Hepatocyte (in vitro differentiated cells): ENCODE measurements around the gene TTPAL. TPM values are rescaled to one million over a fixed set of nuclear protein-coding genes. Genes with fewer than 3 reads are reported as not detected.
"Not testable (repeated sequence)": the region's sequence is repeated elsewhere in the genome, so short reads cannot be mapped to it uniquely, and the experiment has no call there.

ENCODE experiments used
- DNase-seq: peaks from one replicate; pipeline ENCODE4 v3.0.0-alpha.2; 2016; ENCODE audit warnings: low spot score
- H2AFZ ChIP-seq: fragments of 200-600 bp; sonication (generic); 2 replicates; pipeline ENCODE4 v1.6.0; 2016; ENCODE audit warnings: antibody characterized with exemption, mild to moderate bottlenecking
- H3K27ac ChIP-seq: fragments of 200-600 bp; sonication (generic); 2 replicates; pipeline ENCODE4 v1.5.1; 2016; ENCODE audit warnings: mild to moderate bottlenecking
- H3K27me3 ChIP-seq: fragments of 200-600 bp; sonication (generic); 2 replicates; pipeline ENCODE4 v1.6.1; 2016
- H3K36me3 ChIP-seq: fragments of 200-600 bp; sonication (generic); replicated peaks from 2 replicates; pipeline ENCODE4 v1.5.1; 2016; ENCODE audit warnings: low read depth; ENCODE audit not compliant: insufficient read depth
- H3K4me1 ChIP-seq: fragments of 200-600 bp; sonication (generic); 2 replicates; pipeline ENCODE4 v1.5.1; 2016; ENCODE audit warnings: mild to moderate bottlenecking, moderate library complexity; ENCODE audit not compliant: insufficient read depth
- H3K4me2 ChIP-seq: fragments of 200-600 bp; sonication (generic); 2 replicates; pipeline ENCODE4 v1.6.0; 2016
- H3K4me3 ChIP-seq: fragments of 200-600 bp; sonication (generic); 2 replicates; pipeline ENCODE4 v1.5.1; 2016; ENCODE audit warnings: mild to moderate bottlenecking
- H3K79me2 ChIP-seq: fragments of 200-600 bp; sonication (generic); 2 replicates; pipeline ENCODE4 v1.6.0; 2017; ENCODE audit warnings: mild to moderate bottlenecking
- H3K9me2 ChIP-seq: fragments of 200-600 bp; sonication (generic); replicated peaks from 2 replicates; pipeline ENCODE4 v1.6.0; 2017; ENCODE audit warnings: mild to moderate bottlenecking; ENCODE audit not compliant: insufficient read depth
- H3K9me3 ChIP-seq: fragments of 200-600 bp; sonication (generic); 2 replicates; pipeline ENCODE4 v1.5.1; 2016; ENCODE audit warnings: low read depth, mild to moderate bottlenecking
- H4K20me1 ChIP-seq: fragments of 200-600 bp; sonication (generic); 2 replicates; pipeline ENCODE4 v1.6.0; 2016; ENCODE audit warnings: mild to moderate bottlenecking; ENCODE audit not compliant: insufficient read depth, poor library complexity, severe bottlenecking
- CTCF ChIP-seq: fragments of 200-600 bp; sonication (generic); IDR thresholded peaks from 2 replicates; pipeline ENCODE4 v1.5.1; 2016; ENCODE audit warnings: antibody characterized with exemption, mild to moderate bottlenecking; ENCODE audit not compliant: poor library complexity
- EZH2 ChIP-seq: fragments of 200-600 bp; sonication (generic); IDR thresholded peaks from 2 replicates; pipeline ENCODE4 v1.6.1; 2016; ENCODE audit warnings: antibody characterized with exemption, mild to moderate bottlenecking, borderline replicate concordance
- EZH2phosphoT487 ChIP-seq: fragments of 200-600 bp; sonication (generic); IDR thresholded peaks from one replicate; pipeline ENCODE4 v1.6.1; 2018; ENCODE audit warnings: antibody characterized with exemption, mild to moderate bottlenecking, low read depth, moderate library complexity; ENCODE audit not compliant: unreplicated experiment, severe bottlenecking
- WGBS: methylation state at CpG from one replicate; pipeline ENCODE4 v1.1.6; 2016; ENCODE audit warnings: low lambda C conversion rate; ENCODE audit errors: missing lambda C conversion rate; 5-methylcytosine and 5-hydroxymethylcytosine counted together
- polyA plus RNA-seq: library from polyadenylated mRNA; unstranded; fragments of >200 nt; fragmentation: Nextera tagmentation; extraction: Ambion mirVana; gene quantifications from 2 replicates; pipeline ENCODE4 v1.2.1, GENCODE V29; 2016
- total RNA-seq: library from RNA; depleted of rRNA; stranded (reverse); fragments of >200 nt; gene quantifications from 2 replicates; pipeline ENCODE4 v1.2.3, GENCODE V29; 2014

The TTPAL gene
- total and polyA plus RNA-seq, 2 experiments from 2014 or later = 10.3 to 12.9 TPM

DNA sequence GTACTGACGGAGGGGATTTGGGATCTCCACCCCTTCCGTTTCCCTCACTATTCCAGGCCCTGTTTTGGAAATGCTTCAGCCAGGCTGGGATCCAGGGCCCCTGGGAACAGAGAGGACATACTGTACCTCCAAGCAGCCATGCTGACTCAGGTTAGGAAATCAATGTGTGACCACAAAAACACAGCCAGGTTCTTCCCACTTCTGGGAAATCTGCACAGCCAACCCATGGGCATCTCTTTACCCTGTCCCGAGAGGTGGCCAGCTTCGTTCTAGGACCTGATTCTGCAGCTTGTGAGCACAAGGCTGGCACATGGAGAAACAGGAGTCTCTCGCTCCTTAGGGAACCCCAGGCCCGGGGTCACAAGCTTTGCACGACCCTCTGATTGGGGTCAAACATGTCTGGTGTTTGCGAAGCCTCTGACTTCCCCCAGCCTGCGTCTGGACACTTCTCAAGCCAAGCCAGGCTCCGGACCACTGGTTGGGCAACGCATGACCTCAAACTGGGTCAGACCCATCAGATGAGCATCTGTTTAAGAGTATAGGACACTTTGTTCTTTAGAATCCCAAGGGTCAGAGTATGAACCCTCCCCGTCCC is 8.3 kb upstream of the TTPAL start:
- Histone ChIP-seq H3K4me1 (peaks cover 4% of the 10 kb centered on the region), H3K4me2 (peak overlapping the region; percentile 50), H4K20me1 (no peaks in the 10 kb centered on the region), H3K36me3 (no peaks in the 10 kb centered on the region), H3K9me3 (no peaks in the 10 kb centered on the region), H3K9me2 (no peaks in the 10 kb centered on the region), H3K4me3 (no peak overlapping the region), H2AFZ (no peak overlapping the region), H3K79me2 (no peaks in the 10 kb centered on the region), H3K27ac (peak overlapping the region; percentile 71), H3K27me3 (no peaks in the 10 kb centered on the region)
- TF ChIP-seq EZH2phosphoT487 (no peak), EZH2 (no peak), CTCF (no peak)
- WGBS = 75% methylated on average over 12 of the region's 12 CpGs
- DNase-seq = peak; percentile 44

- H3K9me3 ChIP-seq = no peaks in the 10 kb centered on the region
- 92% methylated on average over 8 of the region's 8 CpGs for WGBS
- no peak for DNase-seq
Observed at GRCh38 chr20:44468044-44468782, 7.5 kb upstream of the TTPAL start.

DNA sequence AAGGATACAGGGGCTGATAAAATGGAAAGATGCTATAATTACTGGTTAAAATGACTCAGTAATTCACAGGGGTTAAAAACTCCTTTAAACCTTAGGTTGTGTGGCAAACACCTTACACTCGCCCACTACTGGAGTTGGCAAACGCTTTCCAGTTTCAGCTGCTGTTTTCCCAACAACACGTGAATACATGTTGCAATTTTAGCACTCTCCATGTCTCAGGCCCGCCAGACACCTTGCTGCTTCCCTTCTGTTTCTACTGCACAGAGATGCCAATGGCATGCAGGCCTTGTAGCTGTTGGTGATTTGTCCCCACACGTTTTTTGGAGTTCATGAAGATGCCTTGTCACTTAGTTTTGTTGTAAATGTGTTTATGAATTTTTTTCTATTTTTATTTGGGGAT is 5.3 kb upstream of the TTPAL start:
- Histone ChIP-seq H3K27me3 (no peaks in the 10 kb centered on the region), H3K4me1 (no peaks in the 10 kb centered on the region), H3K36me3 (no peaks in the 10 kb centered on the region), H2AFZ (no peak overlapping the region), H3K4me3 (no peak overlapping the region), H3K9me2 (no peaks in the 10 kb centered on the region), H4K20me1 (no peaks in the 10 kb centered on the region), H3K9me3 (no peaks in the 10 kb centered on the region), H3K4me2 (no peak overlapping the region), H3K27ac (no peak overlapping the region), H3K79me2 (no peaks in the 10 kb centered on the region)
- DNase-seq = no peak
- no peak for TF ChIP-seq EZH2phosphoT487
- no peak for TF ChIP-seq EZH2
- TF ChIP-seq CTCF = no peak
- 71% methylated on average over 5 of the region's 5 CpGs for WGBS

More at GRCh38 chr20:44468044-44468782, 7.5 kb upstream of the TTPAL start:
- no peak overlapping the region for H3K4me2 ChIP-seq
- H3K79me2 ChIP-seq = no peaks in the 10 kb centered on the region
- H2AFZ ChIP-seq = no peak overlapping the region
- peak overlapping the region; percentile 48 for H3K27ac ChIP-seq
- H3K9me2 ChIP-seq = no peaks in the 10 kb centered on the region
- H3K4me3 ChIP-seq = no peak overlapping the region
- peaks cover 4% of the 10 kb centered on the region for H3K4me1 ChIP-seq
- no peak for TF ChIP-seq EZH2phosphoT487
- TF ChIP-seq EZH2 = no peak
- no peaks in the 10 kb centered on the region for H3K36me3 ChIP-seq
- H4K20me1 ChIP-seq = no peaks in the 10 kb centered on the region
- H3K27me3 ChIP-seq = no peaks in the 10 kb centered on the region

DNA sequence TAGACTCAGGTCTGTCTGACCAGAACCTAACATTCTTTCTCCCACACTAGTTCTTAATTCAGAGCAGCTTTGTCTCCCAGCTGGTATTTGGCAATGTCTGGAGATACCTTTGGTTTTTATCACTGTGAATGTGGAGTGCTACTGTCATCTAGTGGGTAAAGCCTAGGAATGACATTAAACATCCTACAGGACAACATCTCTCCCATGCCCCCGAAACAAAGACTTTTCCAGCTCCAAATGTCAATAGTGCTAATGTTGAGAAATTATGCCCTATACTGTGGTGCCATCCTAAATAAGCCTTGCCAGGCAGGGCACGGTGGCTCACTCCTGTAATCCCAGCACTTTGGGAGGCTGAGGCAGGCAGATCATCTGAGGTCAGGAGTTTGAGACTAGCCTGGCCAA is 4.2 kb upstream of the TTPAL start:
- whole genome bisulfite sequencing = 42% methylated on average over 2 of the region's 2 CpGs
- H3K9me3 ChIP-seq = no peaks in the 10 kb centered on the region
- H4K20me1 ChIP-seq = no peaks in the 10 kb centered on the region
- no peaks in the 10 kb centered on the region for H3K27me3 ChIP-seq
- no peak overlapping the region for H3K4me2 ChIP-seq
- peaks cover 2% of the 10 kb centered on the region for H3K4me1 ChIP-seq
- no peak overlapping the region for H2AFZ ChIP-seq
- TF ChIP-seq EZH2 (no peak), CTCF (peak; percentile 57)
- no peak overlapping the region for H3K4me3 ChIP-seq
- H3K9me2 ChIP-seq = no peaks in the 10 kb centered on the region
- DNase-seq = peak; percentile 60
- no peak overlapping the region for H3K27ac ChIP-seq
- peaks cover 7% of the 10 kb centered on the region for H3K79me2 ChIP-seq
- H3K36me3 ChIP-seq = no peaks in the 10 kb centered on the region

- H3K9me3 ChIP-seq, H3K27ac ChIP-seq, H4K20me1 ChIP-seq, H3K36me3 ChIP-seq, DNase-seq, H3K27me3 ChIP-seq, H3K9me2 ChIP-seq, H3K4me1 ChIP-seq, H3K4me2 ChIP-seq, H2AFZ ChIP-seq, H3K4me3 ChIP-seq: not testable (repeated sequence)
- H3K79me2 ChIP-seq = peaks cover 15% of the 10 kb centered on the region
- WGBS = 89% methylated on average over 9 of the region's 9 CpGs
Observed at GRCh38 chr20:44472283-44472682, 3.4 kb upstream of the TTPAL start.
